Fibroblast of skin of right quadriceps (primary cell): Measurements from ENCODE around the gene GARIN1A.
"Not testable (repeated sequence)": the region's sequence is repeated elsewhere in the genome, so short reads cannot be mapped to it uniquely, and the experiment has no call there.

Experiments
- DNase-seq: peaks from one replicate; pipeline ENCODE4 v3.0.0-alpha.2; 2013

GARIN1A gene

GRCh38 chr7:128687131-128687530 is 15.0 kb downstream of the GARIN1A start:
- no peak for DNase-seq

DNA sequence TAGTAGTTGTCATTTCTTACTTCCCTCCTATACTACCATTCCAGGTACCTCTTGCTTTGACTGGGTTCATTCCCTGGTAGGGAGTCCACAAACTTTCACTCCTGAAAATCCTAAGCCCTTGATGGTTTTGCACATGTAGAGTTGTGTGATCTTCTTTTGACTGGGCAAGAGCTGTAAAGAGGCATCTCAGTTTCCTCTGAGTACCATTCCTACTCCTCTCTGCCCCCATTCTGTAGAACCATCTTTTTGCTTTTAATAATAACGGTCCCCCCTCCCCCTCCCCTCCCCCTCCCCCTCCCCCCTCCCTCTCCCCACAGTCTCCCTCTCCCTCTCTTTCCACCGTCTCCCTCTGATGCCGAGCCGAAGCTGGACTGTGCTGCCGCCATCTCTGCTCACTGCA is 16.4 kb downstream of the GARIN1A start:
- no peak for DNase-seq

- DNase-seq: not testable (repeated sequence)
These were observed 17.3 kb downstream of the GARIN1A start for GRCh38 chr7:128689161-128689935.

- DNase-seq: no peak
These were observed 19.1 kb downstream of the GARIN1A start for GRCh38 chr7:128691227-128691626.

GRCh38 chr7:128692623-128693270 is 20.7 kb downstream of the GARIN1A start:
- no peak for DNase-seq

DNA sequence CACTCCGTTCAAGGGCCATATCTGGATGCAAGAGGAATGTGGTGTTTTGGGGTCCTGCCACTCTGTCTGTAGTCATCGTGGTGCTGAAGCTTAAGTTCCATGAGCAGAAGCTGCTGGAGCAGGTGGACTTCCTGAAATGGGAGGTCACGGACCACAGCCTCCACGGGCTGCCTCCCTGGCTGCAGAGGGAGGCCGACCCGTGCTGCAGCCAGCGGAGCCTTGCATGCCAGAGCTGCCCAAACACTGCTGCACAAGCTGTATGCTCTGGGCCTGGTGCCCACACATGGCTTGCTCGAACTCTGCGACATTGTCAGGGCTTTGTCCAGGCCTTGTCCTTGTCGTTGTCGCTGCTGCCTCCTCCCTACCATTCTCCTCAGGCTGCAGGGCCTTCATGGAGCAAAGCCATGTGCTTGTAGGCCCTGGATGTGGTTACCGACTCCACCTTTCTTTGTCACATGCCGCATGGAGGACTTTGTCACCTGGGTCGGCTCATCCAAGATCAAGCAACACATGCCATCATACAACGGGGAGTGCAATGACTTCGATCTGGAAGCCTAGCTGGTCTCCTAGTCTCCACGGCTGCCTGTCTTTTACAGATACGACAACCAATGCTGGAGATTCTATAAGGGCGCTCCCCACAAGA is 21.4 kb downstream of the GARIN1A start:
- no peak for DNase-seq

DNA sequence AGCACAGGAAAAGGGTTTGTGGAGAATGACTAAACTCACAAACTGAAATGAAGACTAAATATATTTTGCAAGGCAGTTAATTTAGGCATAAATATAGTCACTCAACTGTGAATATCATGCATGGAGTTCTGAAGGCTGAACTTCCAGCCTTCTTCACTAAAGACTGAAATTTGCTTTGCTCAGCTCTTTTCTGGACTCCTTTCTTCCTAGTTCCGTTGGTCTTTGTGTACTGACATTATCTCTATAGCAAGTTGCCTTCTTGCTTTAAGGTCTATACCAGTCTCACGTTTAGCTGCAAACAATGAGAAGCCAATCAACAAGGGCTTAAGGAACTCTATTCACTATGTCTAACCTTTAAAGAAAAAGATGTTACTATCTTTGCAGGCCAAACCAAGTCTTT is 22.6 kb downstream of the GARIN1A start:
- no peak for DNase-seq

GRCh38 chr7:128697302-128697905 is 25.3 kb downstream of the GARIN1A start:
- peak; percentile 69 for DNase-seq

DNA sequence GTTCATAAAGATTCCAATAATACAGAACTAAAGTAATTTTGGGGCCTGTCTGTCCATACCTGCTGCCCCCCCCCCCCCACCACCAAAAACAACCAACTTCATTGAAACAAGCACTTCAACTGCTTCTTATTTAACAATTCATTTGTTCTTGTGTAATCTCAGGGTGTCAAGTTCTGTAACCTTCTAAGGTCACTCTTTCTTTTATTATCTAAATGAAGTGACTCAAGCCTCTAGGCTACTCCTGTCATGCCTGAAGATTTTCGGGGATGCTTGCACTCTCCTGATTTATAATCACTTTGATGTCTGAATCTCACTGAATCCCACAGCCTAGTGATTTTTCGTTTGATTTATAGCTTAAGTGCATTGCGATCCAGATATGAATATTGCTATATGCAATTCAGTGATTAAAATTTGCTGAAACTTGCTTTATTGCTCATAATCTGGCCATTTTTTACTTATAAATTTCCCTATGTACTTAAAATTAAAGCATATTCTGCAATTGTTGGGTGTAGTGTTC is 27.2 kb downstream of the GARIN1A start:
- no peak for DNase-seq

- DNase-seq: no peak
These were observed 27.8 kb downstream of the GARIN1A start for GRCh38 chr7:128699895-128700294.

DNA sequence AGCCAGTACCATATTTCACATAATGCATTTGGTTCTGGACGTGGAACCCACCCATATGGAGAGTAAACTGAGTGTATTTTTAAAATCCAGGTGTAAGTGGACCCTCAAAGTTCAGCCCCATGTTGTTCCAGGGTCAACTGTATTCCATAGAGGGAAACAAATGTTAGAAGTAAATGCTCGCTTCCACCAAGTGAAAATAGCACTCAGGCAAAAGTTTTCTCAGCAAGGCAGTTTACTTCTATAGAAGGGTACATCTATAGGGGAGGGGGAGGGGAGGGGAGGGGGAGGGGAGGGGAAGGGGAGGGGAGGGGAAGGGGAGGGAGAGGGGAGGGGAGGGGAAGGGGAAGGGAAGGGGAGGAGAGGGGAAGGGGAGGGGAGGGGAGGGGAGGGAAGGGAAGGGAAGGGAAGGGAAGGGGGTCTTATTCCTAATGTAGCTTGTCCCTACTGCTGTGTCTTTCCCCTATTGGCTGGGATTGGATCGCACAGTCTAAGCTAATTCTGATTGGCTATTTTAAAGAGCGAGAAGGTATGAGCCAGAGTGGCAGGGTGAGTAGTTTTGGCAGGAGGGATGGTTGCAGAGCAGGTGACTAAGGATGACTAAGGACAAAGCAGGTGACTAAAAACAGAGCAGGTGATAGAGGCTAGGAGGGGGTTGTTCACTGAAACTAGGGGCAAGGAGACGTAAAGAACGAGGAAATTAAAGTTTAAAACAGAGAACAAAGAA is 29.1 kb downstream of the GARIN1A start:
- no peak for DNase-seq

DNA sequence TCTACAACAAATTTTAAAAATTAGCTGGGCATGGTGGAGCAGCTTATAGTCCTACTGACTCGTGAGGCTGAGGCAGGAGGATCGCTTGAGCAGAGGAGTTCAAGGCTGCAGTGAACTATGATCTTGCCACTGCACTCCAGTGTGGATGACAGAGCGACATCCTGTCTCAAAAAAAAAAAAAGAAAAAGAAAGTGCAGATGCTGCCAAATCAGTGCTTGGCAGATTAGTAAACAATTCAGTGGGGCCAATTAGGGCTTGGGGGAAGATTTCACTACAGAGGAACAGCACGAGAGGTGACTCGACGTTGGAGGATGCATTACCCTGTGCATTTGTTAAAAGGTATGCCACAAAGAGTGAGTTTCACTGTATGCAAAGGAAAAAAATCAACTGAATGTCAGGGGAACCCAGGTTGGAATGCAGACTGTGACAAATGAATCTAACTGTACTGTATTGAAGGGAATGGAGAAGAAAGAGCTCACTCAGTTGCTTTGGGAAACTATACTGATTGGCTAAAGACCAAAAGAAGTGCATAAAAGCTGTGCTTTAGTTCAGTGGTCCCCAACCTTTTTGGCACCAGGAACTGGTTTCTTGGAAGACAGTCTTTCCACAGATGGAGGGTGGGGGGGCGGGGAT is 31.6 kb downstream of the GARIN1A start:
- peak; percentile 74 for DNase-seq

- peak; percentile 66 for DNase-seq
These were observed 33.8 kb downstream of the GARIN1A start for GRCh38 chr7:128705891-128706333.

GRCh38 chr7:128707752-128708151 is 35.7 kb downstream of the GARIN1A start:
- no peak for DNase-seq

DNA sequence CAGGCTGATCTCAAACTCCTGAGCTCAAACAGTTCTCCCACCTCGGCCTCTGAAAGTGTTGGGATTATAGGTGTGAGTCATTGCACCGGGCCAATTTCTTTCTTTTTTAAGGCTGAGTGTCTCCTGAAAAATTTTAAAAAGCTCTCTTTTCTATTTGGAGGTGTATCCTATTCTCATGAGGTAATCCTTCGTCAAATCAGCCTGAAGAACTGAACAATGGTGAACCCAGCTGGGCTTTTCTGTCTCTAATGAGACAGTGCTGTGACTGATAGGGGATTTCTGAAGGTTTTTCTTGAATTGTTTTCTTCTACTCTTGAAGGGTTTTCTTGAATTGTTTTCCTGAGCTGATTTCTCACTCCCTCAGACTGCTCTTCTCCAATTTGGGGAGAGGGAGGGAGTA is 36.1 kb downstream of the GARIN1A start:
- DNase-seq: no peak

GRCh38 chr7:128708824-128709223 is 36.7 kb downstream of the GARIN1A start:
- no peak for DNase-seq

DNA sequence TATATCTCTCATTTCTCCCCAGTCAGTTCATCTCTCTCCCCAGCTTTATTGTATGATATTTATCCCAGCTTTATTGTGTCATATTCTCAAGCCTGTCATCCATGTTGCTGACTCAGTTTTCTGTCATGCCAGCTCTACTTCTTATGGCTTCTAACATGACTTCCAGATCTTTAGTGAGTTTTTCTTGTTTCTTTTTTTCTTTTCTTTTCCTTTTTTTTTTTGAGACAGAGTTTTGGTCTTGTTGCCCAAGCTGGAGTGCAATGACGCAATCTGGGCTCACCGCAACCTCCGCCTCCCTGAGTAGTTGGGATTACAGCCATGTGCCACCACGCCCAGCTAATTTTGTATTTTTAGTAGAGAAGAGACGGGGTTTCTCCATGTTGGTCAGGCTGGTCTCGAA is 38.4 kb downstream of the GARIN1A start:
- DNase-seq: no peak

DNA sequence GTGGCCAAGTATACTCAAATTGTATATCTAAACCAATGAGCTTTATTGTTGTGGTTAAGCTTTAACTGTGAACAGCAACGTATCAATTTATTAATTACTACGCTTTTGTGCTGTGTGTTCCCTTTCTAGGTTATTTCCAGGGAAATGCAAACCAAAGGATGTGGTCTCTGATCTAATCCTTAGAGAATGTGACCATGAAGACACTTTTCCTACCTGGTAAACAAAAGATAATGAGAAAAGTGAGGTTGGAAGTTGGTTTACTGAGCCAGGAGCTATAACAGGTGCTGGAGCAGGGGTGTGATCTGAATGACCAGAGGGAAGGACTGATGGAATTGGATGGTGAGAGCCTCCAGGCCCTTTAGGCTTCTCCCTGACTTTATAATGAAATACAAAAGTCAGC is 41.7 kb downstream of the GARIN1A start:
- no peak for DNase-seq

DNA sequence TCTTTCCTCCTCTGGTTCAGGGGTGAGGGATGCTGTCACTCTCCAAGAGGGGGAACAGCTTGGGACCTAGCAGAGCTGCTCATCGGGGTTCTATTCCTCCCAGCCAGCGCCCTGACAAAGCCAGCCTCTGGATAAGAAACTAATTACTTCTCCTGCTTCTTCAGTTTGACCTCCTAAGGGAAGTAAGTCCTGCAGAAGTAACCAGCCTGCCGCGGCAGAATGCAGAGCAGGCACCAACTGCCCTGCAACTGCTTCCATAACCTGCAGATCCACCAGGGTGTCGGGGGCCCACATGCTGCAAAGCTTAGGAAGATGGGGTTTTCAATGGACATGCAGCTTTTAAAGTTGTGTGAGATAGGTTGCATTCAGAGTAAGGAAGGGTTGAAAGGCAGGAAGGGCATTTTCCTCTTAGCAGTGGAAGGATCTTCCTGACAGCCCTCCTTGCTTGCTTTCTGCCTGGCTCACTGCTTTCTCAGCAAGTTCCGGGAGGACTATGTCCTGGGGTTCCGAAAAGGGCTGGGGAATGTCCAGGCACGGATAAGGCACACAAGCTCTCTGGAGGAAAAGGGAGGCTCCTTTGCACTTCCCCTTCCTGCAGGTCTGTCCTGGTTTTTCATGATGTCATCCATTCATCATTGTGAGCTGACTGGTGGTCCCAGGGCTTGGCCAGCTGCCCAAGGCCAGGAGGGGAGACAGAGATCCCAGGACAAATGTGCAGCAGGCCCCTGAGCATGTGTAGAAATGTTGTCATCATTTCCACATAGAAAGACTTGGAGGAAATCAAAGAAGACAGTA is 42.8 kb downstream of the GARIN1A start:
- DNase-seq: no peak

DNA sequence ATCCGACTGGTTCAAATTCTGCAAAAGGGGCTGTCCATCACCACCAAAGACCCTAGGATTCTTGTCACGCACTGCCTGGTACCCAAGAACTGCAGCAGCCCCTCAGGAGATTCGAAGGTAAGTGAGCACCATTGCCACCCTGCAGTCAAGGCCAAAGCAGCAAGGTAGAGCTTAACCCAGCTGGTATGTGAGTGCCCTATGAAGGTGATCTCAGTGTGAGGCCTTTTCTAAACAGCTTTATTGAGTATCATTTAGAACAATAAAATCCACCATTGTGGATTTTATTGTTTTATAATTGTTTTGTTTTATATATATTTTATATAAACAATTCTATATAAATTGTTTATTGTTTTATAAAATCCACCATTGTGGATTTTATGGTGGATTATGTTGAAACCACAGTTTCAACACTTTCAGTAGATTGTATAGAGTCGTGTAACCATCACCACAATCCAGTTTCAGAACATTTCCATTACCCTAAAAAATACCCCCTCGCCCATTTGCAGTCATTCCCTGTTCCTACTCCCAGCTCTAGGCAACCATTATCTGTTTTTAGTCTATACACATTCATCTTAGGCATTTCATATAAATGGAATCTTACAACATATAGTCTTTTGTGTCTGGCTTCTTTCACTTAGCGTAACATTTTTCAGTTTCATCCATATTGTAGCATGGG is 47.0 kb downstream of the GARIN1A start:
- DNase-seq: no peak

- DNase-seq: no peak
These were observed 49.3 kb downstream of the GARIN1A start for GRCh38 chr7:128721376-128721775.
